ENCODE results near the gene FCAMR. TPM values are rescaled to one million over a fixed set of nuclear protein-coding genes. Genes with fewer than 3 reads are reported as not detected.

The FCAMR gene
- total RNA-seq, 1 experiment from 2014 or later: not detected

DNA sequence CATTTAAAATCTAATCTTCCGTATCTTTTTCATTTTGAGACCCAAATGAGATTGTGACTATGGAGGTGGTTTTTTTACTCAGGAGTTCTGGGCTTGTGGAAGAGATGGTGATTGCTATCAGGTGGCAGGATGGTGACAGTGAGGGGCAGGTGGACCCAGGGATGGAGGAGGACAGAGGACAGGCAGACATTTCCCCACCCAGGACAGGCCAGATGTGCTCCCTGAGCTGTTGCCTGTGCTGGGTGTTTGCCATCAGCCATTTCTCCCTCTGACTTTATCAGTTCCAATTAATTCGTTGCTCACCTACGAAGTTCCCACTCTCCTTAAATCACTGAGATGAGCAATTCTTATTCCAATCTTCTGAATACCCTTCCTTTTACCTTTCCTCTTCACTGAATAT lies 35.8 kb upstream of the FCAMR start:
- H3K27me3 ChIP-seq (ENCODE audit: control insufficient read depth, insufficient read depth, low read length): no peaks in the 10 kb centered on the region; the same call in 1 of the 2 replicates
- no peak for DNase-seq
- no peak overlapping the region for H3K4me3 ChIP-seq (ENCODE audit: insufficient read depth, low read depth, low read length)
- no peaks in the 10 kb centered on the region for H3K36me3 ChIP-seq (replicated peaks; ENCODE audit: control insufficient read depth, insufficient read depth, low read length)

DNA sequence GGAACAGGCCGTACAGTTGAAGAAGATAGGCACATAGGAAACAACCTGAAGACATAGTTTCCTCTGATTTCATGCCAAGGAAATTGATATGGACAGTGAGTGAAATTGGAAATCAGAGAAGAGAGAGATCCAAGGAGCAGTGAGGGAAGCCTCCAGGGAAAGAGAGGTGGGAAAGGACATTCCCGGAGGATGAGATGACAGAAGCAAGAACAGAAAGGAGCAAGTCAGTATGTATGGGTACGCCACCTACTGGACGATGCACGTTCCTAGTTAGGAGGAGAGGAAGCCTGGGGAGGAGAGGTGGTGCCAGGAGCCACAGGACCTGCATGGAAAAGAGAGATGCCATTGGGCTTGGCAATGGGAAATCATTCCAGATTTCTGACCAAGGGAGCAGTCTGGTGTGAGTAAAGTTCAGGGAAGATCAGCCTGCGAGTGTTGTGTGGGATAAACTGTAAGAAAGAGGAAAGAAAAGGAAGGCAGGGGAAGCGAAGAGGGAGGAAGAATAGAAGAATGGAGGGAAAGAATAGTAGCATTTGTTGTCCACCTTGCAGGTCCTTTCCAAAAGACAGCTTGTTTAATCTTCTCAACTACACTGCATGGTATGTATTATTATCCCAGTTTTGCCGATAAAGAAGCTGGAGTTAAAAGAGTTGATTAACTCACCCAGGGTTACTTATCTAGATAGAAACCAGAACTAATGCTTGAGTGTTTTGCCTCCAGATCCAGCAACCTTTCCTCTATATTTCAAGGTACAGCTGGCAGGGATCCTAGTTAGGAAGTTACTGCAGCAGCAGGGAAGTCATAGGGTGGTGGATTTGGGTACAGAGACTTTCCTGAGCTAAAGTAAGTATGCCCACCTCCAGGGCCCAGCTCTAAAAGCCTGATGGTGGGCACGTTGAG lies 34.9 kb upstream of the FCAMR start:
- Histone ChIP-seq H3K27me3 (ENCODE audit: control insufficient read depth, insufficient read depth, low read length) (no peaks in the 10 kb centered on the region; the same call in 1 of the 2 replicates), H3K36me3 (replicated peaks; ENCODE audit: control insufficient read depth, insufficient read depth, low read length) (no peaks in the 10 kb centered on the region), H3K4me3 (ENCODE audit: insufficient read depth, low read depth, low read length) (no peak overlapping the region)
- peak; percentile 72 for DNase-seq

DNA sequence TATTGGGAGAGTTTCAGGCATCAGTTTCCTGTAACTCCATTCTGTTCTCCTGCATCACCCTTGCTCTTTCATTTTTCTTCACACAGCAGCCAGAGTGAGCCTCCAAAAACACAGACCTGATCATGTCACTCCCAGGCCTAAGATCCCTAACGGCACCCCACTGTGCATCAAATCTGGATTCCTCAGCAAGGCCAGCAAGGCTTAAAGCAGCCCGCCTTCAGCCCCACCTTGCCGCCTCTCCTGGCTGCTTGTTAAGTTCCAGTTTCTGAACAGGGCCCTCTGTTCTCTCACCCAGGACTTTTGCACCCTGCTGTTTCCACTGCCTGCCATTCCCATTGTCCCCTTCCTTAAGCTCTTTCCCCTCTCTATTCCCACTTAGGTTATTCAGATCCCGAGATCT lies 33.0 kb upstream of the FCAMR start:
- Histone ChIP-seq H3K36me3 (replicated peaks; ENCODE audit: control insufficient read depth, insufficient read depth, low read length) (no peaks in the 10 kb centered on the region), H3K4me3 (ENCODE audit: insufficient read depth, low read depth, low read length) (no peak overlapping the region), H3K27me3 (ENCODE audit: control insufficient read depth, insufficient read depth, low read length) (no peaks in the 10 kb centered on the region)
- peak; percentile 36 for DNase-seq

DNA sequence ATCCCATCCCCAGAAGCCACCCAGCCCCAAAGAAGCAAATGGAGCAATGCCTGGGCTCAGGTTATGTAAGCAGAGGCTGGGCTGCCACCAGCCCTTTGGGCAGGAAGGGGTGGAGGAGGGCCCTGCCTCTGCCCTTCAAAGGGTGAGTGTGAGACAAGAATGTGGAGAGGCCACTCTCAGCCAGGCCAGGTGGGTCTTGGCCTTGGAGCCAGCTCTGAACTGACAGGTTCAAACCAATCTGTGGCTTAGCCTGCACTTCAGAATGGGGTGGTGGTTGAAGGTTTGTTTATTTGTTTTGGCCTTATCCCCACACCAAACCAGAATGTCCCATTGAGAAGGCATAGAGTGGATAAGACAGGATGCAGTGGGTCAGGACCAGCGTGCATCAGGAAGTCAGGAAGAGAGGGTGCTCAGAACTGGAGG lies 32.5 kb upstream of the FCAMR start:
- Histone ChIP-seq H3K4me3 (ENCODE audit: insufficient read depth, low read depth, low read length) (no peak overlapping the region), H3K36me3 (replicated peaks; ENCODE audit: control insufficient read depth, insufficient read depth, low read length) (no peaks in the 10 kb centered on the region), H3K27me3 (ENCODE audit: control insufficient read depth, insufficient read depth, low read length) (no peaks in the 10 kb centered on the region)
- DNase-seq: no peak

DNA sequence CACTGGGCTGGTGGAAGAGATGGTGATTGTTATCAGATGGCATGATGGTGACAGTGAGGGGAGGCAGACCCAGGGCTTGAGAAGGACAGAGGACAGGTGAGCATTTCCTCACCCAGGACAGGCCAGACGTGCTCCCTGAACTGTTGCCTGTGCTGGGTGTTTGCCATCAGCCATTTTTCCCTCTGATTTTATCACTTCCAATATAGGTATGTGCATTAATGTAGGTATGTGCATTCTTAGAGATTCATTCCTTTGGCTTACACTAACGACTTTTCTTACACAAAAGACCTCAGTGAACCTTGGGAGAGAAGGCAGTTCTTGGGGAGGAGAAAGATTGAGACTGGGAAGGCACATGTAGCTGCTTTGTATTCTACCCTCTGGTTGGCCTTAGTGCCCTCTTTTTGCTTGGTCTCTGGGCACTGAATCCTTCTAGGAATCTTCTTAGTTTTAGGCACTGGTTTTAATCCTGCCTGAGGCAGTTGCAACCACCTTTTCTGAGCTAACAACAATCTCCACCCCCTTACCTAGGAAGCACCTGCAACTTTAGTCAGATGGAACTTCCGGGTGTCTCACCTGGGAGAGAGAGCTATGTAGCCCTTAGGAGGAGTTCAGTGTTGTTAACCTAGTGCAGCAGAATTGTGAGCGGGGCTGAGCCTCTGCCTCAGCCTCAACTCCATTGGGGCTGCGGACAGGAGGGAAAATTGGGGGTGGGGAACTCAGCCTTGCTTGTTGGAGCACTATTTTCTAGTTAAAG lies 31.4 kb upstream of the FCAMR start:
- DNase-seq: no peak
- no peak overlapping the region for H3K4me3 ChIP-seq (ENCODE audit: insufficient read depth, low read depth, low read length)
- H3K27me3 ChIP-seq (ENCODE audit: control insufficient read depth, insufficient read depth, low read length): no peaks in the 10 kb centered on the region
- no peaks in the 10 kb centered on the region for H3K36me3 ChIP-seq (replicated peaks; ENCODE audit: control insufficient read depth, insufficient read depth, low read length)

DNA sequence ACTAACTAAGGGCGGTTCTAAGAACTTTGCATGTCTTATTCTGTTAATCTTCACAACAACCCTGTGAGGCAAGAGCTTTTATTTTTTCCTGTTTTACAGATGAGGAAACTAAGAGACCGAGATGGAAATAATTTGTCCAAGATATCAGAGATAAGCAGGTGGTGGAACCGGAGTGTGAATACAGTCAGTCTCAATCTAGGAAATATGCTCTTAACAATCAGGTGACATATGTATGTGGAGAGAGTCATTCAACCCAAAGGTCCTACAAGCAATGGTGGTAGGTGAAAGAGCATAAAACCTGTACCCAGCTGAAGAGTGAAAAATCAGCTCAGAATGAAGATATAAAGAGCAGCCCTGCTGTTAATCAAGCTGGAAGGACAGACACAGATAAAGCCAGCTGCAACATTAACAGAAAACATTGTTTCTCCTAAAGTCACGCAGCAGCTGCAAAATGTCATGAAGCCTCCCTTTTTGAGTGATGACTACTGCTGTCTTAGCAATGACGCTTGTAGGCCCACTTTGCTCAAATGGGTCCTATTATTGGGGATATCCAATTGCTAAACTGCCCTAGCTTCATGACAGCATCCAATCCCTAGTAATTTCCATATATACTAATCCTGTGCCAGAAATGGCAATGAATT lies 30.5 kb upstream of the FCAMR start:
- Histone ChIP-seq H3K4me3 (ENCODE audit: insufficient read depth, low read depth, low read length) (no peak overlapping the region), H3K36me3 (replicated peaks; ENCODE audit: control insufficient read depth, insufficient read depth, low read length) (no peaks in the 10 kb centered on the region), H3K27me3 (ENCODE audit: control insufficient read depth, insufficient read depth, low read length) (no peaks in the 10 kb centered on the region)
- DNase-seq: no peak

DNA sequence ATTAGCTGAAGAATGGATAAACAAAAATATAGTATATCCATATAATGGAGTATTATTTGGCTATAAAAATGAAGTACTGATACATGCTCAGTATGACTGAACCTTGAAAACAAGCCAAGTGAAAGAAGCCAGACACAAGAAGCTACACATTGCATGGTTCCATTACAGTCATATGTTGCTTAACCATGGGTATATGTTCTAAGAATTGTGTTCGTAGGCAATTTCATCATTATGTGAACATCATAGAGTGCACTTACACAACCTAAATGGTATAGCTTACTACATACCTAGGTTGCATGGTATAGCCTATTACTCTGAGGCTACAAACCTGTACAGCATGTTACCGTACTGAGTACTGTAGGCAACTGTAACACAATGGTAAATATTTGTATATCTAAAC lies 28.6 kb upstream of the FCAMR start:
- Histone ChIP-seq H3K36me3 (replicated peaks; ENCODE audit: control insufficient read depth, insufficient read depth, low read length) (no peaks in the 10 kb centered on the region), H3K4me3 (ENCODE audit: insufficient read depth, low read depth, low read length) (no peak overlapping the region), H3K27me3 (ENCODE audit: control insufficient read depth, insufficient read depth, low read length) (no peaks in the 10 kb centered on the region)
- DNase-seq: no peak

DNA sequence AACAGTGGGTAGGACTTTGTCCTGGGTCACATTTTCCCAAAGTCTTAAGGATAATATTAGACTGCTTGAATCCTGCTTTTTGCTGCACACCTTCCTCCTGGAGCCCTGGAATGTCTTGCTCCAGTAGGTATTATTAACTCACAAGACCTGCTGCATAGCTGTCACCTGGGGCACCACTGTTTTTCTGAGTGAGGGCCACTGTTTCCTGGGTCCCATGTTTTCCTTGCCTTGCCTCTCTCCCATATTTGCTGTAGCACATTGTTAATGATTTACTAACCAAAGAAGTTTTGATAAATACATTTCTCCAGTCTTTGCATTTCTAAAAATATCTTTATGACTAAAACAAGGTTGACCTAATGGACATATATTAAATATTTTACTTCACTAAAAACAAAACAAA lies 22.5 kb upstream of the FCAMR start:
- Histone ChIP-seq H3K4me3 (ENCODE audit: insufficient read depth, low read depth, low read length) (no peak overlapping the region), H3K27me3 (ENCODE audit: control insufficient read depth, insufficient read depth, low read length) (no peaks in the 10 kb centered on the region), H3K36me3 (replicated peaks; ENCODE audit: control insufficient read depth, insufficient read depth, low read length) (no peaks in the 10 kb centered on the region)
- no peak for DNase-seq

DNA sequence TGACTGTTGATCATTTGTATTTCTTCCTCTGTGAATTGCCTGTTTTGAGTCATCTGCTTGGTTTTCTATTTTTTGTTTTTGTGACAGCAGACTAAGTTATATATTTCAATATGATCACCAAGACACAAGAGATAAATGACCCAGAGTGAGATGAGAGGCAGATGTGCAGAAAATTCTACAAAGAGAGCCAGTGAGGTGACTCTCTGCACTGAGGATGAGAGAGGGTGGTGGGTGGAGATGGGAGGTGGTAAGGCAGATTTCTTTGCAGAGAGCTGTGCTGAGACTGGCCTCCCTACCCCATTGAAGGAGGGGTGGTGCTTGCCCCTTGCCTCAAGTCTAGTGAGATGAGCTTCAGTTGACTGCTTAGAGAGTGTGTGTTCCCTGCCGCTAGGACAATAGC lies 17.6 kb upstream of the FCAMR start:
- DNase-seq: no peak
- H3K36me3 ChIP-seq (replicated peaks; ENCODE audit: control insufficient read depth, insufficient read depth, low read length): no peaks in the 10 kb centered on the region
- H3K4me3 ChIP-seq (ENCODE audit: insufficient read depth, low read depth, low read length): no peak overlapping the region
- no peaks in the 10 kb centered on the region; the same call in 1 of the 2 replicates for H3K27me3 ChIP-seq (ENCODE audit: control insufficient read depth, insufficient read depth, low read length)

DNA sequence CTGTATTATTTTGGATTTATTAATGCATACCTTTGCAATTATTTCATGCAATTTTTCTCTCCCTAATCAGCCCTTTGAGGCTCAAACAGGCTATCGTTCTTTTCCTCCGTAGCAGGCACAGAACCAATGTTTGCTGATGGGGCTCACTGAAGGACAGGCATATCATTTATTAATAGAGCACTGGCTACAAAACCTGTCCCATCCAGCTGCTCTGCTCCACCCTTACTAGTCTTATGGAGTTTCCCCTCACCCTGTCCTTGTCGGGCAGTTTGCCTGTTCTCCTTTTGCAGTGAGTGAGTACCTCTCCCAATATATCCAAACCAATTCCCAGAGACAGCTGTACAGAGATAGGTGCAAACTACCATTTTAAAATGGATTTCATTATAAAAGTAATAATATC lies 16.6 kb upstream of the FCAMR start:
- Histone ChIP-seq H3K27me3 (ENCODE audit: control insufficient read depth, insufficient read depth, low read length) (no peaks in the 10 kb centered on the region; the same call in 1 of the 2 replicates), H3K36me3 (replicated peaks; ENCODE audit: control insufficient read depth, insufficient read depth, low read length) (no peaks in the 10 kb centered on the region), H3K4me3 (ENCODE audit: insufficient read depth, low read depth, low read length) (no peak overlapping the region)
- DNase-seq: no peak

DNA sequence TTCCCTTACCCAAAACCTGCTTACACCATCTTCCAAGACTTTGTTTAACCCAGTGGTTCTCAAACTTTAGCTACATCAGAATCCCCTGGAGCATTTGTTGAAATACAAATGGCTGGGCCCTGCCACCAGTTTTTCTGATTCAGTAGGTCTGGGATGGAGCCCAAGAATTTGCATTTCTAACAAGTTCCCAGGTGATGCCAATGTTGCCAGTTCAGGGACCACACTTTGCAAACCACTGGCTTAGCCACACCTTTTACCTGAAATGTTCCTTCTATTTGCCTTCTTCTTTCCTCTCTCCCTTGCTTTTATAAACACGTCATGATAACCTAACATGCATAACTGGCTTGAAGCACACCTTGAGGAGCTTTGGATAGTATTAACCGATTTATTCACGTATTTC lies 16.1 kb upstream of the FCAMR start:
- DNase-seq: no peak
- Histone ChIP-seq H3K27me3 (ENCODE audit: control insufficient read depth, insufficient read depth, low read length) (no peaks in the 10 kb centered on the region; the same call in 1 of the 2 replicates), H3K4me3 (ENCODE audit: insufficient read depth, low read depth, low read length) (no peak overlapping the region), H3K36me3 (replicated peaks; ENCODE audit: control insufficient read depth, insufficient read depth, low read length) (no peaks in the 10 kb centered on the region)

DNA sequence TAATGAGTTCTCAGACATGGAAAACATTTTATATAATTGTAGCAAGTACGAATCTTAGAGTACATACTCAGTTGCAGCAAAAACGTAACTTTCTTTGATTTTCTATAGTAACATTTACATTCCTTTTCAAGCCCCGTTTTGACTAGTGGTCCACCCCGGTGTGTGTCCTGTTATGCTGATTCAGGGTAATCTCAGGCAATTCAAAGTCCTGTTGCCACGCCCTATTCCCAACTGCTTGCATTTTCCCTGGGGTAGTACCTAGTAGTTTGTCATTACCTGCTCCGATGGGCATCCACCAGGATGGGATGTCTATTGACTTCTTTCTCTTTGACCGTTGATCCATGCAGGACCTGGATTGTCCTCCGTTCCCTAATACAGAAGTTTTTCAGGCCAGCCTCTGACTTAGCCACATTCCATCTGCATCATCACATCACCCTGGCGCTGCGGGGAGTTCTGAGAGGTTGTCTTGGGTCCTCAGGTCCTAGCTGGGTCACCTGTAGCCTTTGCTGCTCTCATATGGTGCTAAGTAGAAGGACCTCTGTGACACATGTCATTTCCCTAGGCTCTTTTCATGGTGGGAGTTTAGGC lies 15.0 kb upstream of the FCAMR start:
- no peaks in the 10 kb centered on the region; the same call in 1 of the 2 replicates for H3K27me3 ChIP-seq (ENCODE audit: control insufficient read depth, insufficient read depth, low read length)
- DNase-seq: peak; percentile 20

DNA sequence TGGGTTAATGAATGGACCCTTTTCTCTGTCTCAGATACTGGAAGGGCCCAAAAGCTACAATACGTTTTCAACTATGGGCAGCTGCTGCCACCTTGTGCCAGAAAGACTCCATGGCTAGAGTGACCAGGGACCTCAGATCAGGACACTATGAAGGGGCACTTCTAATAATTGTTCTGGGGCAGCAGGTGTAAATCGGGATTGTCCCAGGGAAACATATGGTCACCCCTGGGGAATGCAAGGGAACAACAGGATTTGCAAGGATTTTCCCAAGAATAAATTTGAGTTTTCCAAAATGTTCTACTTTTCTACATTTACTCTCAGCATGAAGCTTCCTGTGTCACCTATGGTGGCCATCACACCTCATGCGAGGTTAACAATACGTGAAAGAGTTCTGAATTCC lies 12.0 kb upstream of the FCAMR start:
- DNase-seq: peak; percentile 46
- H3K27me3 ChIP-seq (ENCODE audit: control insufficient read depth, insufficient read depth, low read length): no peaks in the 10 kb centered on the region; the same call in 1 of the 2 replicates
- no peaks in the 10 kb centered on the region for H3K36me3 ChIP-seq (replicated peaks; ENCODE audit: control insufficient read depth, insufficient read depth, low read length)
- no peak overlapping the region for H3K4me3 ChIP-seq (ENCODE audit: insufficient read depth, low read depth, low read length)

More for the DNA sequence above, 15.0 kb upstream of the FCAMR start:
- Histone ChIP-seq H3K4me3 (ENCODE audit: insufficient read depth, low read depth, low read length) (no peak overlapping the region), H3K36me3 (replicated peaks; ENCODE audit: control insufficient read depth, insufficient read depth, low read length) (no peaks in the 10 kb centered on the region)

DNA sequence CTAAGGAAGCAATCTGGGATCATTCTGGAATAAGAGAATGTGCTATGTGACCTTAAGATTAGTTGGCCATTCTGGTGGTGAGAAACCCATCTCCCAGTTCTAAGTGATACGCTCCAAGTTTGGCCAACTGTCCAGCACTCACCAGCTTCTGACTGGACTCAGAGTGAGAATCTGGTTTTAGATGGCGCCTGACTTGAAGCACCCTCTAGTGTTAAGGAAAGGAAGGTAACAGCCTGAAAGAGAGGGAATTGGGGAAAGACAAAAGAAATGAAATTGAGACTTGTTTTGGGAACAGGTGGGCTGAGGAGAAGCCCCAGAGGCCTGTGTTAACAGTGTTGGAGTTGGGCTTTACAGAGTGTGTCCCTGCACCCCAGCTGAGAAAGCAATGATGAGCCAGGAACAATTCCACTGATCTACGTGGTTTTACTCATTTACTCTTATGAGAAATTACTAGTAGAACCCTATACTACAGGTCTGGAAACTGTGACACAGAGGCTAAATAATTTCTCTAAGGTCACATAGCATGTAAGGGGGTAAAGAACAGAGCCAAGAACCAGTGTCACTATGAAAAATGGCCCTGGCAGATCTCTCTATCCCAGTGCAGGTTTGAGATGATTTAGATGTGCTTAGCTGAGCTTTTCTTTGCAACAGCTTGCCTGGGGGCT lies 9.3 kb upstream of the FCAMR start:
- no peak for DNase-seq
- no peaks in the 10 kb centered on the region; the same call in 1 of the 2 replicates for H3K27me3 ChIP-seq (ENCODE audit: control insufficient read depth, insufficient read depth, low read length)
- no peak overlapping the region for H3K4me3 ChIP-seq (ENCODE audit: insufficient read depth, low read depth, low read length)
- no peaks in the 10 kb centered on the region for H3K36me3 ChIP-seq (replicated peaks; ENCODE audit: control insufficient read depth, insufficient read depth, low read length)

Data from H7 (cell line).